Germinal center (tissue), 1 donor: ENCODE results near the gene ARL17B.
"Not testable (repeated sequence)": the region's sequence is repeated elsewhere in the genome, so short reads cannot be mapped to it uniquely, and the experiment has no call there.

ENCODE experiments used
- DNase-seq: peaks from one replicate; pipeline ENCODE4 v3.0.0; 2012; ENCODE audit warnings: mixed read lengths, low spot score

The ARL17B gene

GRCh38 chr17:46361755-46362154, at the start of gene ARL17B:
TSS of gene ARL17B (minus strand) at chr17:46361766. CDS start at chr17:46358397, 3,369 bp downstream.
- DNase-seq = not testable (repeated sequence)

- not testable (repeated sequence) for DNase-seq
Observed at GRCh38 chr17:46409864-46410263, 48.3 kb upstream of the ARL17B start.

- not testable (repeated sequence) for DNase-seq
Observed at GRCh38 chr17:46407155-46407554, 45.6 kb upstream of the ARL17B start.

- DNase-seq = not testable (repeated sequence)
Observed at GRCh38 chr17:46401033-46401787, 39.6 kb upstream of the ARL17B start.

DNA sequence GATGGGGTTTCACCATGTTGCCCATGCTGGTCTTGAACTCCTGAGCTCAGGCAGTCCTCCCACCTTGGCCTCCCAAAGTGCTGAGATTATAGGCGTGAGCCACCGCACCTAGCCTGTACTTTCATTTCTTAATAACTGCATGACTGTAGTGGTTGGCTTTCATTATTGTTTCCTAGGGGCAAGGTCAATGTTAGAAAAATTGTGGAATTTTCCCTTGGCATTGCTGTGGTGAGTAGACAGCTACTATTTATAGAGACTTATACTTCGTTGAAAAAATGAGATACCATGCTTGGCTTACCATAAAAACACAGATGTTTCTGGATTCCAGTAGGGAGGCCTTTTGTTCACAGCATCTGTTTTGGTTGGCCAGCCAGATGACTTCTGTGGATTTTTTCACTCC, 39.0 kb upstream of the ARL17B start:
- not testable (repeated sequence) for DNase-seq

DNA sequence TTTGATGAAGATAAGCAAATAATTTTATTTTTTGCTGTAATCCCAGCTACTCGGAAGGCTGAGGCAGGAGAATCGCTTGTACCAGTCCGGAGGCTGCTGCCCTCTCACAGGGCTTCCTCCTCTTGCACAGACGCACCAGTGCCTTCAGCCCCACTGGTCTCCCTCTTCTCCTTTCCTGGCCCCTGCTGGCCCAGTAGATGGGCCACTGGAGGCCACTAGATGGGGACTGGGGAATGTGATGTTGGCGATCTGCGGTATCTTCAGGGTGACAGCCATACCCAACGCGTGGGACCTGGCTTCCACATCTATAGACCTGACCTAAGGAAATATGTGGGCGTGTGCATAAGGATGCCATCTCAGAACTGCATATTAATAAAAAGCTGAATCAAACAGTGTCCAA, 38.4 kb upstream of the ARL17B start:
- not testable (repeated sequence) for DNase-seq

DNA sequence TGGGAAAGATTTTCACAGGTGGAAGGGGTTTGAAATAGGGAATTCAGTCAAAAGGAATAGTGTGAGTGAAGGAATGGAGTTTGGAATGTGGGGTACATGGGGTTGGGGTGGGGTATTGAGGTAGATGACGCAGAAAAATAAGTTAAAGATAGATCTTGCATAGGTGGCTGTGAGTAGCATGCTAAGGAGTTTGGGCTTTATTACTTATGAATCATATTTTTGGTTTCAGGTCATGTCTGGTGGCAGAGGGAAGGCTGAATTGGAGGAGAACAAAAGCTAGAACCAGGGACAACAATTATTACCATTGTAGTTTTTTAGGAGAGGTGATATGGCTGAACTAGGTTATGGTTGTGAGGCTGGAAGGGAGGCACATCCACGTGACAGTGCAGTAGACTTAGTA, 34.7 kb upstream of the ARL17B start:
- DNase-seq = not testable (repeated sequence)

DNA sequence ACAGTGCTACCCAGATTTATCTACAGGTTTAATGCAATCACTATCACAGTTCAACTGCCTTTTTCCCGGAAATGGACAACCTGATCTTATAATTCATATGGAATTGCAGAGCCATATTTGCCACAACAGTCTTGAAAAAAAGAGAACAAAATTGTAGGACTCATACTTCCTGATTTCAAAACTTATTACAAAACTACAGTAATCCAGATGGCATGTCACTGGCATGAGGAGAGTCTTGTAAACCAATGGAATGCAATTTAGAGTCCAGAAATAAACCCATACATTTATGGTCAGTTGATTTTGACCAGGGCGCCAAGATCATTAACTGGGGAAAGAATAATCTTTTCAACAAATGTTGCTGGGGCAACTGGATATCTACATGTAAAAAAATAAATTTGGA, 32.1 kb upstream of the ARL17B start:
- not testable (repeated sequence) for DNase-seq

- not testable (repeated sequence) for DNase-seq
Observed at GRCh38 chr17:46385491-46385890, 23.9 kb upstream of the ARL17B start.

GRCh38 chr17:46383118-46383517, 21.6 kb upstream of the ARL17B start:
- not testable (repeated sequence) for DNase-seq

DNA sequence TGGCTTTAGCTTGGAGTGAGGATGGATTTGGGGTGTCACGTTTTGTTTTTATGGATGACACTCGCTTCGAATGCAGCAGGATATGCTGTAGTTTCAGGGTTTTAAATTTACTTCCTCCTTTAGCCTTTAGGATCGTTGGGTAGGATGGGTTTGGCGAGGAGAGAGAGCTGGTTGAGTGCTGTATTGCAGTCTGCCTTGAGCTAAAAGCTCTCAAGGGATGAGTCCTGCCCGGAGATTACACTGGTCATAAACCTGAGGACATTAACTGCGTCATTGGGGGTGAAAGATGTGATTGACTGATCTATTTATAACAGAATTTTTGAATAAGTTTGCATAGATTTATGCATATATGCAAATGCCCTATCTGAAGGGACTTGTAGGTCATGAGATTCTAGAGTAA, 11.9 kb upstream of the ARL17B start:
- DNase-seq = not testable (repeated sequence)

DNA sequence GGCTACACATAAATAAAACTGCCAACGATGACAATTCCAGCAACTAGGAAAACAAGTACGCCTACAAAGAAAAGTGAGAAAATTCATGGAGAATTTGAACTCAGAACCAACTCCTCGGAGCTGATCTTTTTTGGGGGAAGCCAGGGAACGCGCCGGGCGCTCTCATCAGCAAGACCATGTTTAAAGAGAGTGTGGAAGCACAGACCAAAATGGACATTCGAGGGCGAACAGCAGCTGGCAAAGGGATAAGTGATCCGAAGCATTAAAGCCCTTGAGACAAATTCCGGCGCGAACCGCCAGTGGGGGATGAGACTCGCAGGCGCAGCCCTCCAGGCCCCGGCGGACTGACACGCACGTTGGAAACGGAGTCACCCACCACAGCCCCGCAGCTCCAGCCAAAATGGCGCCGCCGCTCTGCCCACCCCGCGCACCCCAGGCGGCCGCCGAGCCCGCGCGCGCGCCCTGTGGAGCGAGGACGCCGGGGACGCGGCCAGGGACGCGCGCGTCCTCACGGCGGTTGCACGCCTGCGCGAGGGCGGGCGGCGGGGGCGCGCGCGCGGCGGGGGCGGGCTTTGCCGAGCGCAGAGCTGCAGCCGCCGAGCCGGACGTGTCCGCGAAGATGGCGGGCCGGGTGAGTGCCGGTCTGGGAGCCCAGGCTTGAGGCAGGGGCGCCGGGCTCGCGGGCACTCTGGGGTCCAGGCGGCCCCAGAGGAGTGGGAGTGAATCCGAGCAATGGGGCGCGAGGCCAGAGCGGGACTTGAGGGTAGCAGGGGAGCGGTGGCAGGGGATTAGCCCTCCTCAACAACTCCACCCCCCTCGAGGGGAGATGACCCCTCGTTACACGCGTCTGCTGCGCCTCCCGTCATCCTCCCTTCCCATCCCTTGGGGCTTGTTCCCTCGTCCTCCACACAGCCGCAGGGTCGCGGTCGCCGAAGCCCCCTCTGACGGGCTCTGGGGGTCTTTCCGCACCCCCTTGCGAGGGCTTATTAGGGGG, 11.0 kb upstream of the ARL17B start:
- DNase-seq = not testable (repeated sequence)

DNA sequence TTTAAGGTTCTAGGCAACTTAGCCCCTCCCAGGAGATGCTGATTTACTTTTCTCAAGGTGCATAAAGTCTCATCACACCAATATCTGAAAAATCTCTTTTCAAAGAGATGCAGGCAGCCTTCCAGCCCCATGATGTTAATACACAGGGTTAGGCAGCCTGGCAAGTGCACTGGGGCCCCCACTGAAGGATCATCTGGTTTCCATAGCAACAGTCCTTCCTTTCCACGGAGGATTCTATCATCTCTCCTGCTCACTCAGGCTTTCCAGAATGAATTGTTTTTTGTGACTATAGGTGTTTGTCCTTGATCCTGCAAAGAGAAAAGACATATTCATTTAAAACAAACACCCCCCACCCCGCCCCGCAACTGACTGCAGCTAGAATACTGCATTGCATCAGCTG, 6.0 kb upstream of the ARL17B start:
- DNase-seq = not testable (repeated sequence)

DNA sequence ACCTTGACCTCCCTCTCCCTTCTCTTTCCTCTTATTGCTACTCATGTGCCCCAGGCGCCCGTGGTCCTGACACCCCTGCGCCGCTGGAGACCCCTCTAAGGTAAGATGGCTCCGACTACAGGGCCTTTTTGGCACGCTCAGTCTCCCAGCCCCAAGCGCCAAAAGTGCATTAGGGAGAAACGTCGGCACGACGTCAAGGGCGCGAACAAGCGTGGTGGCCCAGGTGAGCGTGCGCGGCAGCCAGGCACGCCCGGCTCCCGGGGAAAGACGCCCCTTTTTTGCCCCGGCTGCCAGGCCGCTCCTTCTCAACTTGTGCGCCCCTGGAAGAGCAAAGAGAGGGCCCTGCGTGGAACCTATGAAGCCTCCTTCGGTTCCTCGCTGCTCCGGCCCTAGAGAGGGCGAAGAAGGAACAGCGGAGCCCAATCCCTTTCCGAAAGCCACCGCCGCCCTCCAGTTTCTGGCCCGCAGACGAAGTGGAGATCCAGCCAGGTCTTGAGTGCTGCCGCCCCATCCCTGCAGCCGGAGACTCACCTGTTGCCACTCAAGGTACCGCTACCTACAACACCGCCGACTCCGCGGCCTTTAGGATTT, 326 bp downstream of the ARL17B start:
- not testable (repeated sequence) for DNase-seq

- DNase-seq = not testable (repeated sequence)
Observed at GRCh38 chr17:46353856-46354255, 7.7 kb downstream of the ARL17B start.

- DNase-seq = not testable (repeated sequence)
Observed at GRCh38 chr17:46349060-46349459, 12.5 kb downstream of the ARL17B start.

- not testable (repeated sequence) for DNase-seq
Observed at GRCh38 chr17:46348345-46348744, 13.2 kb downstream of the ARL17B start.

DNA sequence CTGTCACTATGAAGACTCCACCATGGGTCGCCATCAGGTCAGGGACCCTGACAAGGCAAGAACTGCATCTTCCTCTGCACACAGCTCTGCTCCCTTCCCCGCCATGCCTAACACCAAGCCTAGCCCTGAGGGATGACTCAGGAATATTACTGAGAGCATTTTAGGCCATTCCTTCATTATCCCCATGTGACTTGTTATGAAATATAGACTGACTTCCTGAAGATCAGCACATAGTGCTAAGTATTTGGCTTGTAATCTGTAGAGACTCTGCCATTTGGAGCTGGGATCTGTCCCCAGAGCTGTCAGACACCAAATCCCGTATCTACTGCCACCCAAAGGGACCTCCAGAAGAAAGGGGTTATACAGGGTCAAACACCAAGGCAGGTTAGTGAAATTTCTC, 19.4 kb downstream of the ARL17B start:
- DNase-seq = not testable (repeated sequence)

DNA sequence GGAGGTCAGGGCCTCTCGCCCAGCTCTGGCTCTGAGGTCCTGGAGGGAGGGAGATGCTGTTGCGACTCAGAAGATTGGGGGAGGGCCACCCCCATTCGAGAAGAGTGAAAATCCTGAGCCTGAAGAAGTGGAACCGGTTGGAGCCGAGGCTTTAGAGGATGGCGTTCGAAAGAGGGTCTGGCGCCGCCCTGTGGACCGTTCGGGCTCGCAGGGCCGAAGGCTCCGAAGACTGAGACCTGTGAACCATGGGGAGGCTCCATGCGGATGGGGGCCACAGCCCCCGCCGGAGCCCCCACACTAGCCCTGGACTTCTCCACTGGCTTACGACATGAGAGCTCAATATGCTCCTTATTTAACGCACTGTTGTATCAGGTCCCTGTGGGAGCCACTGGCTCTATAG, 20.3 kb downstream of the ARL17B start:
- DNase-seq = not testable (repeated sequence)

GRCh38 chr17:46294831-46295230, 66.7 kb downstream of the ARL17B start, which contains the start of gene LRRC37A:
TSS of gene LRRC37A (plus strand) at chr17:46295131. CDS start at chr17:46295134, 3 bp downstream.
- DNase-seq = not testable (repeated sequence)

DNA sequence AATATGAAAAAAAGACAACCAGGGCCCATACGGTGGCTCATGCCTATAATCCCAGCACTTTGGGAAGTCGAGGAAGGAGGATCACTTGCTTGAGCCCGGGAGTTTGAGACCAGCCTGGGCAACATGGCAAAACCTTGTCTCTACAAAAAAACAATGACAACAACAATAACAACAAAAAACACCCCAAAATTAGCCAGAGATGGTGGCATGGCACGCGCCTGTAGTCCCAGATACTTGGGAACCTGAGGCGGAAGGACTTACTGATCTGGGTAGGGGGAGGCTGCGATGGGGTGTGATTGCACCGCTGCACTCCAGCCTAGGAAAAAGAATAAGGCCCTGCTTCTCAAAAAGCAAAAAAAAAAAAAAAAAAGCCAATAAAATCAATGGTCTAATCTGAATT, 69.9 kb downstream of the ARL17B start:
- not testable (repeated sequence) for DNase-seq
